H1 (cell line): ENCODE results near the gene CHD9. TPM values are rescaled to one million over a fixed set of nuclear protein-coding genes. Genes with fewer than 3 reads are reported as not detected.

Experiments
- CTCF ChIA-PET: fragments of 300-600 bp; sonication (Branson Sonifier 250); formaldehyde crosslinking; loops from one replicate; lab custom pipeline; 2021; ENCODE audit not compliant: partially characterized antibody; lab: Charles Lee
- POLR2A ChIA-PET: fragments of 300-600 bp; sonication (Branson Sonifier 250); formaldehyde crosslinking; loops from one replicate; lab custom pipeline; 2021; ENCODE audit warnings: inconsistent platforms; ENCODE audit not compliant: partially characterized antibody; lab: Charles Lee
- DNase-seq, 2 experiments: peaks; one replicate each; pipeline versions ENCODE4 v3.0.0 to v3.0.0-alpha.2; 2010 to 2022; ENCODE audit warnings: low spot score in 2 of 2, low read depth in 1 of 2, mixed read lengths in 1 of 2
- FAIRE-seq: peaks from 2 replicates; lab custom pipeline; 2011; peaks lifted over from hg19 to GRCh38; lab: Jason Lieb, UNC
- H2AFZ ChIP-seq: 2 replicates; pipeline ENCODE4 v1.8.1; 2012; ENCODE audit warnings: low read length, inconsistent platforms
- H2AK5ac ChIP-seq: 2 replicates; pipeline ENCODE4 v1.6.1; 2013; ENCODE audit warnings: low read depth, low read length
- H2BK120ac ChIP-seq: replicated peaks from 2 replicates; pipeline ENCODE3; 2013; ENCODE audit warnings: low read depth, low read length, inconsistent platforms
- H2BK12ac ChIP-seq: 2 replicates; pipeline ENCODE4 v1.6.1; 2013; ENCODE audit warnings: low read depth, low read length
- H2BK15ac ChIP-seq: 2 replicates; pipeline ENCODE4 v1.6.1; 2013; ENCODE audit warnings: low read length
- H2BK20ac ChIP-seq: 2 replicates; pipeline ENCODE4 v1.6.1; 2013; ENCODE audit warnings: low read length
- H2BK5ac ChIP-seq: 2 replicates; pipeline ENCODE4 v1.6.1; 2013; ENCODE audit warnings: low read depth, low read length
- H3K14ac ChIP-seq: 2 replicates; pipeline ENCODE4 v1.6.1; 2013; ENCODE audit warnings: inconsistent platforms; ENCODE audit not compliant: insufficient read length
- H3K18ac ChIP-seq: 2 replicates; pipeline ENCODE4 v1.6.1; 2013; ENCODE audit warnings: low read length; ENCODE audit errors: extremely low read depth
- H3K23ac ChIP-seq: 2 replicates; pipeline ENCODE4 v1.6.1; 2013; ENCODE audit warnings: inconsistent platforms; ENCODE audit not compliant: insufficient read length
- H3K23me2 ChIP-seq: 2 replicates; pipeline ENCODE4 v1.6.1; 2013; ENCODE audit warnings: low read depth, low read length
- H3K27ac ChIP-seq: 2 replicates; pipeline ENCODE4 v1.6.1; 2011; ENCODE audit warnings: low read depth, low read length, inconsistent platforms
- H3K27me3 ChIP-seq, 4 experiments: replicated peaks in 1 of 4; 1 replicate in 1 of 4; 2 replicates in 3 of 4; pipeline versions ENCODE4 v1.6.1 to v1.8.1; 2011 to 2013; ENCODE audit warnings: low read length in 3 of 4, mild to moderate bottlenecking in 3 of 4, inconsistent platforms in 2 of 4, mixed read lengths in 2 of 4, moderate library complexity in 1 of 4; ENCODE audit not compliant: control insufficient read depth in 3 of 4, insufficient read depth in 3 of 4; ENCODE audit errors: extremely low read depth in 1 of 4
- H3K36me3 ChIP-seq, 4 experiments: 2 replicates each; pipeline versions ENCODE4 v1.6.1 to v1.8.1; 2011 to 2013; ENCODE audit warnings: mild to moderate bottlenecking in 4 of 4, low read length in 3 of 4, moderate library complexity in 2 of 4, control low read depth in 1 of 4, inconsistent platforms in 1 of 4; ENCODE audit not compliant: insufficient read depth in 4 of 4, control insufficient read depth in 2 of 4
- H3K4ac ChIP-seq: replicated peaks from 2 replicates; pipeline ENCODE3; 2013; ENCODE audit warnings: low read length, low read depth, mixed read lengths, inconsistent platforms; ENCODE audit not compliant: insufficient read length
- H3K4me1 ChIP-seq, 4 experiments: replicated peaks in 1 of 4; 1 replicate in 1 of 4; 2 replicates in 3 of 4; pipeline versions ENCODE4 v1.6.1 to v1.8.1; 2011 to 2013; ENCODE audit warnings: low read length in 3 of 4, inconsistent platforms in 2 of 4, mixed read lengths in 1 of 4; ENCODE audit not compliant: insufficient read depth in 4 of 4, control insufficient read depth in 3 of 4
- H3K4me2 ChIP-seq, 2 experiments: 2 replicates each; pipeline versions ENCODE4 v1.6.1 to v1.8.1; 2011 to 2013; ENCODE audit warnings: low read depth in 2 of 2, low read length in 2 of 2, control low read depth in 1 of 2, inconsistent platforms in 1 of 2, mild to moderate bottlenecking in 1 of 2; ENCODE audit not compliant: insufficient read depth in 1 of 2
- H3K4me3 ChIP-seq, 4 experiments: fragments of 200-600, 300-600 bp in 1 of 4; sonication (generic), shearing (Covaris generic), sonication (Bioruptor Twin) in 1 of 4; 2 replicates each; pipeline versions ENCODE4 v1.5.1 to v1.8.1; 2011 to 2016; ENCODE audit warnings: low read length in 4 of 4, low read depth in 3 of 4, control low read depth in 2 of 4, inconsistent platforms in 2 of 4, mild to moderate bottlenecking in 2 of 4, mixed read lengths in 1 of 4, moderate library complexity in 1 of 4; ENCODE audit not compliant: insufficient read depth in 2 of 4; ENCODE audit errors: extremely low read depth in 1 of 4
- H3K56ac ChIP-seq: replicated peaks from 2 replicates; pipeline ENCODE3; 2013; ENCODE audit warnings: low read depth, mild to moderate bottlenecking, mixed read lengths, low read length, inconsistent platforms; ENCODE audit not compliant: insufficient read length
- H3K79me1 ChIP-seq: 2 replicates; pipeline ENCODE4 v1.6.1; 2013; ENCODE audit warnings: low read depth, low read length, control low read depth
- H3K79me2 ChIP-seq, 2 experiments: 2 replicates each; pipeline versions ENCODE4 v1.6.1 to v1.8.1; 2012 to 2013; ENCODE audit warnings: low read length in 2 of 2, mild to moderate bottlenecking in 2 of 2, inconsistent platforms in 1 of 2; ENCODE audit not compliant: insufficient read depth in 2 of 2, control insufficient read depth in 1 of 2
- H3K9ac ChIP-seq, 4 experiments: replicated peaks in 1 of 4; 1 replicate in 1 of 4; 2 replicates in 3 of 4; pipeline versions ENCODE4 v1.6.1 to v1.8.1; 2011 to 2013; ENCODE audit warnings: low read depth in 3 of 4, low read length in 3 of 4, control low read depth in 2 of 4, mild to moderate bottlenecking in 2 of 4, moderate library complexity in 2 of 4, inconsistent platforms in 1 of 4; ENCODE audit errors: extremely low read depth in 1 of 4
- H3K9me3 ChIP-seq, 2 experiments: 2 replicates each; pipeline versions ENCODE4 v1.6.1 to v1.8.1; 2012 to 2013; ENCODE audit warnings: mild to moderate bottlenecking in 2 of 2, moderate library complexity in 2 of 2, control low read depth in 1 of 2, inconsistent platforms in 1 of 2, low read depth in 1 of 2, low read length in 1 of 2, mixed read lengths in 1 of 2; ENCODE audit not compliant: insufficient read depth in 2 of 2
- H4K20me1 ChIP-seq, 2 experiments: replicated peaks in 1 of 2; 2 replicates each; pipeline versions ENCODE3 to v1.8.1; 2011 to 2013; ENCODE audit warnings: inconsistent platforms in 2 of 2, low read length in 2 of 2, mild to moderate bottlenecking in 1 of 2; ENCODE audit not compliant: insufficient read depth in 2 of 2, control insufficient read depth in 1 of 2
- H4K5ac ChIP-seq: 2 replicates; pipeline ENCODE4 v1.6.1; 2013; ENCODE audit warnings: low read length, low read depth, mixed read lengths, inconsistent platforms; ENCODE audit not compliant: insufficient read length
- H4K8ac ChIP-seq: 2 replicates; pipeline ENCODE4 v1.8.0; 2013; ENCODE audit warnings: mild to moderate bottlenecking, moderate library complexity, low read length, inconsistent platforms; ENCODE audit not compliant: insufficient read depth; ENCODE audit errors: extremely low read depth
- H4K91ac ChIP-seq: replicated peaks from 2 replicates; pipeline ENCODE3; 2013; ENCODE audit warnings: low read length, mixed read lengths, inconsistent platforms; ENCODE audit not compliant: insufficient read length
- BACH1 ChIP-seq: IDR thresholded peaks from 2 replicates; pipeline ENCODE4 v1.6.1; 2012; ENCODE audit warnings: low read length, improper control_type of control experiment
- BCL11A ChIP-seq, 2 experiments: IDR thresholded peaks; one replicate each; pipeline ENCODE4 v1.6.1; 2011; ENCODE audit warnings: low read depth in 2 of 2, low read length in 2 of 2, mild to moderate bottlenecking in 2 of 2
- EZH2 ChIP-seq: fragments of 200-600 bp; sonication (generic); IDR thresholded peaks from 2 replicates; pipeline ENCODE4 v1.7.1; 2012; ENCODE audit warnings: low read depth, mild to moderate bottlenecking, moderate library complexity, low read length, inconsistent platforms; ENCODE audit not compliant: severe bottlenecking
- NRF1 ChIP-seq: IDR thresholded peaks from 2 replicates; pipeline ENCODE4 v1.6.1; 2011; ENCODE audit warnings: mild to moderate bottlenecking, low read depth, low read length, improper control_type of control experiment
- POU5F1 ChIP-seq: IDR thresholded peaks from 2 replicates; pipeline ENCODE4 v1.6.1; 2011; ENCODE audit warnings: low read depth, mild to moderate bottlenecking, low read length, moderate library complexity
- SAP30 ChIP-seq: fragments of 300-600 bp; sonication (generic); IDR thresholded peaks from 2 replicates; pipeline ENCODE4 v1.7.1; 2012; ENCODE audit warnings: low read length, moderate library complexity, mild to moderate bottlenecking, inconsistent platforms; ENCODE audit not compliant: insufficient read depth, insufficient replicate concordance
- SIRT6 ChIP-seq: IDR thresholded peaks from one replicate; pipeline ENCODE4 v1.7.1; 2012; ENCODE audit warnings: low read length, inconsistent platforms
- TAF1 ChIP-seq: IDR thresholded peaks from 2 replicates; pipeline ENCODE4 v1.6.1; 2011; ENCODE audit warnings: mild to moderate bottlenecking, low read depth, low read length
- TBP ChIP-seq: IDR thresholded peaks from 2 replicates; pipeline ENCODE4 v1.6.1; 2011; ENCODE audit warnings: low read depth, low read length, improper control_type of control experiment
- polyA plus RNA-seq, 7 experiments: library from polyadenylated mRNA; depleted of rRNA in 3 of 7; stranded (reverse) in 5 of 7; unstranded in 2 of 7; fragments of >200 nt in 5 of 7; fragments of 200-250 nt in 2 of 7; gene quantifications; 1 replicate in 5 of 7; 2 replicates in 1 of 7; 4 replicates in 1 of 7; pipeline versions ENCODE4 v1.2.1 to v1.2.3, GENCODE V29; 2011 to 2013; ENCODE audit warnings: missing spikeins in 2 of 7, mixed read lengths in 2 of 7
- total RNA-seq: library from RNA; stranded (reverse); fragmentation: NEBNext Ultra II Directional; extraction: Animal tissue kit (Norgen Biotek cat#: 25700); gene quantifications from 2 replicates; pipeline ENCODE4 v1.2.1, GENCODE V29; 2021
- TF ChIP-seq, protein P1 (sequence below): IDR thresholded peaks from 2 replicates; pipeline ENCODE4 v1.6.1; 2012; ENCODE audit warnings: inconsistent platforms
- TF ChIP-seq, protein P2 (sequence below), 3 experiments: IDR thresholded peaks; 1 replicate in 2 of 3; 2 replicates in 1 of 3; pipeline versions ENCODE4 v1.5.1 to v1.6.1; 2011; ENCODE audit warnings: low read length in 3 of 3, mild to moderate bottlenecking in 3 of 3, inconsistent platforms in 2 of 3, low read depth in 1 of 3, moderate library complexity in 1 of 3; ENCODE audit not compliant: insufficient read depth in 1 of 3; ENCODE audit errors: control extremely low read depth in 1 of 3

The CHD9 gene
- total and polyA plus RNA-seq, 2 of the 8 experiments (the other 6 are each of a cell fraction or from before 2014, with no cell fraction given) = 9.9 to 32.4 TPM

GRCh38 chr16:53153130-53153529 is 98.3 kb downstream of the CHD9 start:
- Histone ChIP-seq H4K91ac (no peak overlapping the region), H2AK5ac (no peak overlapping the region), H2BK5ac (no peak overlapping the region), H3K23me2 (no peaks in the 10 kb centered on the region), H3K4me3 (no peak overlapping the region), H4K8ac (no peak overlapping the region), H3K27ac (no peak overlapping the region), H3K36me3 (peaks cover 0 to 8% (median 4%) of the 10 kb centered on the region in 4 experiments; a peak in 3 of 8 replicates), H3K4me2 (no peak overlapping the region), H3K9me3 (peaks cover 0 to 3% of the 10 kb centered on the region in 2 experiments; a peak in 1 of 4 replicates), H2AFZ (no peak overlapping the region), H4K5ac (no peak overlapping the region), H3K23ac (no peak overlapping the region), H3K79me1 (no peaks in the 10 kb centered on the region), H2BK15ac (no peak overlapping the region), H3K4ac (no peak overlapping the region), H2BK20ac (no peak overlapping the region), H3K79me2 (peaks cover 0 to 9% of the 10 kb centered on the region in 2 experiments; a peak in 3 of 4 replicates), H2BK12ac (no peak overlapping the region), H3K56ac (no peak overlapping the region), H3K27me3 (no peaks in the 10 kb centered on the region), H3K18ac (no peak overlapping the region), H3K4me1 (peaks cover 0 to 5% (median 2%) of the 10 kb centered on the region in 4 experiments; a peak in 4 of 7 replicates), H3K9ac (no peak overlapping the region), H3K14ac (no peak overlapping the region), H4K20me1 (peaks cover 0 to 2% of the 10 kb centered on the region in 2 experiments), H2BK120ac (no peak overlapping the region)
- no peak for DNase-seq
- FAIRE-seq = no peak
- POLR2A ChIA-PET = no interaction called here
- CTCF ChIA-PET = interaction anchor here (1.1 kb wide), 1 partner anchor 23 kb away, joined by 3 read pairs; no protein-coding TSS in a partner anchor
- TF ChIP-seq BCL11A (IDR thresholded peaks at IDR 0.05; ENCODE audit: low read depth in 2 of 2, low read length in 2 of 2) = no peak
- TF ChIP-seq NRF1 = no peak
- TF ChIP-seq BACH1 = no peak
- TF ChIP-seq SAP30 = no peak
- no peak for TF ChIP-seq SIRT6
- TF ChIP-seq TAF1 = no peak
- TF ChIP-seq, protein P1, sequence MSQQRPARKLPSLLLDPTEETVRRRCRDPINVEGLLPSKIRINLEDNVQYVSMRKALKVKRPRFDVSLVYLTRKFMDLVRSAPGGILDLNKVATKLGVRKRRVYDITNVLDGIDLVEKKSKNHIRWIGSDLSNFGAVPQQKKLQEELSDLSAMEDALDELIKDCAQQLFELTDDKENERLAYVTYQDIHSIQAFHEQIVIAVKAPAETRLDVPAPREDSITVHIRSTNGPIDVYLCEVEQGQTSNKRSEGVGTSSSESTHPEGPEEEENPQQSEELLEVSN = no peak
- TF ChIP-seq TBP = no peak
- no peak for TF ChIP-seq POU5F1
- no peak for TF ChIP-seq EZH2
- TF ChIP-seq, protein P2, sequence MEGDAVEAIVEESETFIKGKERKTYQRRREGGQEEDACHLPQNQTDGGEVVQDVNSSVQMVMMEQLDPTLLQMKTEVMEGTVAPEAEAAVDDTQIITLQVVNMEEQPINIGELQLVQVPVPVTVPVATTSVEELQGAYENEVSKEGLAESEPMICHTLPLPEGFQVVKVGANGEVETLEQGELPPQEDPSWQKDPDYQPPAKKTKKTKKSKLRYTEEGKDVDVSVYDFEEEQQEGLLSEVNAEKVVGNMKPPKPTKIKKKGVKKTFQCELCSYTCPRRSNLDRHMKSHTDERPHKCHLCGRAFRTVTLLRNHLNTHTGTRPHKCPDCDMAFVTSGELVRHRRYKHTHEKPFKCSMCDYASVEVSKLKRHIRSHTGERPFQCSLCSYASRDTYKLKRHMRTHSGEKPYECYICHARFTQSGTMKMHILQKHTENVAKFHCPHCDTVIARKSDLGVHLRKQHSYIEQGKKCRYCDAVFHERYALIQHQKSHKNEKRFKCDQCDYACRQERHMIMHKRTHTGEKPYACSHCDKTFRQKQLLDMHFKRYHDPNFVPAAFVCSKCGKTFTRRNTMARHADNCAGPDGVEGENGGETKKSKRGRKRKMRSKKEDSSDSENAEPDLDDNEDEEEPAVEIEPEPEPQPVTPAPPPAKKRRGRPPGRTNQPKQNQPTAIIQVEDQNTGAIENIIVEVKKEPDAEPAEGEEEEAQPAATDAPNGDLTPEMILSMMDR (IDR thresholded peaks at IDR 0.05; ENCODE audit: control extremely low read depth in 1 of 3, insufficient read depth in 1 of 3, low read depth in 1 of 3, low read length in 3 of 3) = no peak
